Neutrophil (primary cell): ENCODE measurements around the gene ATP7B.

ENCODE experiments used
- H3K27ac ChIP-seq: fragments of 200-600 bp; sonication (generic); 2 replicates; pipeline ENCODE4 v1.5.1; 2016; ENCODE audit warnings: mild to moderate bottlenecking, moderate library complexity
- H3K27me3 ChIP-seq: fragments of 200-600 bp; sonication (generic); 2 replicates; pipeline ENCODE4 v1.6.0; 2016; ENCODE audit warnings: mild to moderate bottlenecking
- H3K36me3 ChIP-seq: fragments of 200-600 bp; sonication (generic); 2 replicates; pipeline ENCODE4 v1.5.1; 2017
- H3K4me1 ChIP-seq, 2 experiments: fragments of 200-600 bp in 1 of 2; sonication (generic) in 1 of 2; 1 replicate in 1 of 2; 2 replicates in 1 of 2; pipeline versions ENCODE4 v1.5.1 to v1.6.1; 2013 to 2016; ENCODE audit warnings: low read depth in 1 of 2, low read length in 1 of 2, mild to moderate bottlenecking in 1 of 2, moderate library complexity in 1 of 2; ENCODE audit not compliant: control insufficient read depth in 1 of 2, insufficient read depth in 1 of 2
- H3K4me3 ChIP-seq, 2 experiments: fragments of 200-600 bp in 1 of 2; sonication (generic) in 1 of 2; 1 replicate in 1 of 2; 2 replicates in 1 of 2; pipeline ENCODE4 v1.5.1; 2013 to 2016; ENCODE audit warnings: low read depth in 1 of 2, low read length in 1 of 2, mild to moderate bottlenecking in 1 of 2, moderate library complexity in 1 of 2
- H3K9me3 ChIP-seq: fragments of 200-600 bp; sonication (generic); 2 replicates; pipeline ENCODE4 v1.5.1; 2016
- TF ChIP-seq, protein P1 (sequence below): fragments of 200-600 bp; sonication (generic); IDR thresholded peaks from 2 replicates; pipeline ENCODE4 v1.5.1; 2016; ENCODE audit warnings: antibody characterized with exemption

Gene ATP7B

GRCh38 chr13:52010890-52011631 is at the start of gene ATP7B:
ATP7B (minus strand) TSS chr13:52011450; CDS start chr13:52011337, 113 bp downstream.
- H3K9me3 ChIP-seq, result no peaks in the 10 kb centered on the region
- H3K4me1 ChIP-seq, result peaks cover 17 to 21% of the 10 kb centered on the region in 2 experiments
- peak within 1 kb of the TSS; percentile 72 to 100 for H3K4me3 ChIP-seq
- H3K27ac ChIP-seq, result peak within 1 kb of the TSS; percentile 55
- H3K36me3 ChIP-seq, result no peaks in the 10 kb centered on the region
- H3K27me3 ChIP-seq, result peaks cover 55% of the 10 kb centered on the region
- TF ChIP-seq, protein P1, sequence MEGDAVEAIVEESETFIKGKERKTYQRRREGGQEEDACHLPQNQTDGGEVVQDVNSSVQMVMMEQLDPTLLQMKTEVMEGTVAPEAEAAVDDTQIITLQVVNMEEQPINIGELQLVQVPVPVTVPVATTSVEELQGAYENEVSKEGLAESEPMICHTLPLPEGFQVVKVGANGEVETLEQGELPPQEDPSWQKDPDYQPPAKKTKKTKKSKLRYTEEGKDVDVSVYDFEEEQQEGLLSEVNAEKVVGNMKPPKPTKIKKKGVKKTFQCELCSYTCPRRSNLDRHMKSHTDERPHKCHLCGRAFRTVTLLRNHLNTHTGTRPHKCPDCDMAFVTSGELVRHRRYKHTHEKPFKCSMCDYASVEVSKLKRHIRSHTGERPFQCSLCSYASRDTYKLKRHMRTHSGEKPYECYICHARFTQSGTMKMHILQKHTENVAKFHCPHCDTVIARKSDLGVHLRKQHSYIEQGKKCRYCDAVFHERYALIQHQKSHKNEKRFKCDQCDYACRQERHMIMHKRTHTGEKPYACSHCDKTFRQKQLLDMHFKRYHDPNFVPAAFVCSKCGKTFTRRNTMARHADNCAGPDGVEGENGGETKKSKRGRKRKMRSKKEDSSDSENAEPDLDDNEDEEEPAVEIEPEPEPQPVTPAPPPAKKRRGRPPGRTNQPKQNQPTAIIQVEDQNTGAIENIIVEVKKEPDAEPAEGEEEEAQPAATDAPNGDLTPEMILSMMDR, result no peak

DNA sequence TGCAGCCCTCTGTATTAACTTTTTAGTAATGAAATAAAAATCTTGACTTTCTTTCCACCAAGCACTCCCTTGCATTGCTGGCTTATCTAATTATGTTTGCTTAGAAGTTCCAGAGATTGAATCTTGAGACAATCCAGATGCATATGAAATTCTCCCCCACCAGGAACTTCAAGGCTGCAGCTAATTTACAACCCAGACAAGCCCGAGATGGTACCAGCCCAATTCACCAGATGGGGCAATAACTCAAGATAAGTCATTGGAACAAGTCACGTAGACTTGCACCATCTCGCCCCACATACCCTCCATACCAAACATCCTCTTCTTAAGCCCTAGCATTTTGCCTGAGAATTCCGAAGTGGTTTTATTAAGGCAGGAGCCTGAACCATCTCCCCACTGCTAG is 42.2 kb upstream of the ATP7B start:
- no peaks in the 10 kb centered on the region for H3K4me1 ChIP-seq
- H3K4me3 ChIP-seq, result no peak overlapping the region
- H3K9me3 ChIP-seq, result no peaks in the 10 kb centered on the region
- no peaks in the 10 kb centered on the region for H3K27me3 ChIP-seq
- H3K27ac ChIP-seq, result no peak overlapping the region
- no peaks in the 10 kb centered on the region for H3K36me3 ChIP-seq
- TF ChIP-seq, protein P1, result no peak

DNA sequence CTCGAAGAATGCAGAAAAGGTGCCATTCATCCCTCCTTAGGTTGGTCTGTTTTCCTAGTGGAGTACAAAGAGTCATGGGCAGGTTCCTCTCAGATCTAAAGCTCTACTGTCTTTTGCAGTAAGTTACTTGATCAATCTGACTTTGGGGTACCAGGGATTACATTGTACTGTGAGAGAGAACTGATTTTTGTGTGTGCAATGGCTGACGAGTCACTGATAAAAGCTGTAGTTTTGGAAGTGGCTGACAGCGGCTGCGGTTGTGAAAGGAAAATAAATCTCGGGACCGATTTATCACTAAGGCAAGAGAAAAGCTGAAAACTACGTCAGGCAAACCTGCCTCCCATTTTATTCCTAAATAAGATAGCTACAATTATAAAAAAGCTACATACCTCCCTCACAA is 40.1 kb upstream of the ATP7B start:
- H3K27ac ChIP-seq, result no peak overlapping the region
- H3K9me3 ChIP-seq, result no peaks in the 10 kb centered on the region
- no peaks in the 10 kb centered on the region for H3K36me3 ChIP-seq
- no peak overlapping the region for H3K4me3 ChIP-seq
- no peaks in the 10 kb centered on the region for H3K27me3 ChIP-seq
- no peaks in the 10 kb centered on the region for H3K4me1 ChIP-seq
- TF ChIP-seq, protein P1, result no peak

- Histone ChIP-seq H3K36me3 (no peaks in the 10 kb centered on the region), H3K27ac (no peak overlapping the region), H3K9me3 (no peaks in the 10 kb centered on the region), H3K4me1 (no peaks in the 10 kb centered on the region), H3K27me3 (no peaks in the 10 kb centered on the region), H3K4me3 (no peak overlapping the region)
- TF ChIP-seq, protein P1, result no peak
Measured at GRCh38 chr13:52048516-52048915, 37.3 kb upstream of the ATP7B start.

DNA sequence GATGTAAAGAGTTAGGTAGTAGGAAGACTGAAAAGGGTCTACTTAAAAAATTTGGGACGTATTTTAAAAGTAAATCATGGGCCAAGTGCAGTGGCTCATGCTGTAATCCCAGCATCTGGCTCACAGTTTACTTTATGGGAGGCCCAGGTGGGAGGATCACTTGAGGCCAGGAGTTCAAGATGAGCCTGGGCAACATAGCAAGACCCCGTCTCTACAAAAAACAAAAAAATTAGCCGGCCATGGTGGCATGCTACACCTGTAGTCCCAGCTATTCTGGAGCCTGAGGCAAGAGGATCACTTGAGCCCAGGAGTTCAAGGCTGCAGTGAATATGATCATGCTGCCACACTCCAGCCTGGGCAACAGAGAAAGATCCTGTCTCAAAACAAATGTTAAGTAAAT is 36.2 kb upstream of the ATP7B start:
- H3K27me3 ChIP-seq, result no peaks in the 10 kb centered on the region
- H3K4me1 ChIP-seq, result no peaks in the 10 kb centered on the region
- TF ChIP-seq, protein P1, result no peak
- no peak overlapping the region for H3K27ac ChIP-seq
- no peaks in the 10 kb centered on the region for H3K36me3 ChIP-seq
- no peak overlapping the region for H3K4me3 ChIP-seq
- no peaks in the 10 kb centered on the region for H3K9me3 ChIP-seq
